SIG-M5 treated with dmso at 0.1 percent for 504 hours (cell line): ENCODE results near the gene PNPO.

ENCODE experiments used
- DNase-seq: peaks from one replicate; lab custom pipeline; 2025; ENCODE audit not compliant: unreplicated experiment; lab: John Stamatoyannopoulos, UW

Gene PNPO

GRCh38 chr17:47949197-47949759, 7.9 kb downstream of the PNPO start:
- peak; percentile 79 for DNase-seq

DNA sequence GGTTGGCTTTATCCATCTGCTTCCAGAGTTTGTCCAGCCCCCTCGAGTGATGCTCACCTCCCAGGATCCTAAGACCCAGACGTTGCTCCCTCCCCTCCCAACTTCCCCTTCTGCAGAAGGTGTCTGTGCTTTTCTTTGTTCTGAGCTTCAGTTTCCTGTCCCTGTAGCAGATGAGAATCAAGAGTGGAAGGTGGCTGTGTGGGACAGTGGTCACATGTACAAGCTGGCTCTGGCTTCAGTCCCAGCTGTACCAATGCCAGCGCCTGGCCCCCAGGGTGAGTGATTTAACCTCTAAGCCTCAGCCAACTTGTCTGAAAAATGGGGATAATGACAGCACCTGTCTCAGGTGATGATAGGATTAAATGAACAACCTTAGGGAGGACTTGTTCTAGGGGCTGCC, 8.6 kb downstream of the PNPO start:
- DNase-seq: no peak

DNA sequence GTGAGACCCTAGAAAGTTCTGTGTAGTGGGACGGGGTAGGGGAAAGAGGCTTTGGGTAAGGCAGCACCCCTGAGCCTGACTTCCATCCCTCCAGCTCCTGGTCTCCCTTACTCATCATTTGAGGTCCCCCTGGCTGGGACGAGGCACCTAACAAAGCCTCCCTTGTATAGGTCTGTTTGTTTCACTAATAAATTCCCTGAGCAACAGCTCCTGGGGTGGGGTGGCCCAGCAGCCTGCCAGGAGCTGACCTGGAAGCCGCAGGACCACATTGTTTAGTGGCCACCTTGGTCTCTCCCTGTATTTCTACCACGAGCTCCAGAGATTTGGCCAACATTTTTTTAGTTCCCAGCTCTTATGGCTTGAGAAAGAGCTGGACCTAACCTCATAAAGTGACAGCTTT, 9.1 kb downstream of the PNPO start:
- DNase-seq: no peak

DNA sequence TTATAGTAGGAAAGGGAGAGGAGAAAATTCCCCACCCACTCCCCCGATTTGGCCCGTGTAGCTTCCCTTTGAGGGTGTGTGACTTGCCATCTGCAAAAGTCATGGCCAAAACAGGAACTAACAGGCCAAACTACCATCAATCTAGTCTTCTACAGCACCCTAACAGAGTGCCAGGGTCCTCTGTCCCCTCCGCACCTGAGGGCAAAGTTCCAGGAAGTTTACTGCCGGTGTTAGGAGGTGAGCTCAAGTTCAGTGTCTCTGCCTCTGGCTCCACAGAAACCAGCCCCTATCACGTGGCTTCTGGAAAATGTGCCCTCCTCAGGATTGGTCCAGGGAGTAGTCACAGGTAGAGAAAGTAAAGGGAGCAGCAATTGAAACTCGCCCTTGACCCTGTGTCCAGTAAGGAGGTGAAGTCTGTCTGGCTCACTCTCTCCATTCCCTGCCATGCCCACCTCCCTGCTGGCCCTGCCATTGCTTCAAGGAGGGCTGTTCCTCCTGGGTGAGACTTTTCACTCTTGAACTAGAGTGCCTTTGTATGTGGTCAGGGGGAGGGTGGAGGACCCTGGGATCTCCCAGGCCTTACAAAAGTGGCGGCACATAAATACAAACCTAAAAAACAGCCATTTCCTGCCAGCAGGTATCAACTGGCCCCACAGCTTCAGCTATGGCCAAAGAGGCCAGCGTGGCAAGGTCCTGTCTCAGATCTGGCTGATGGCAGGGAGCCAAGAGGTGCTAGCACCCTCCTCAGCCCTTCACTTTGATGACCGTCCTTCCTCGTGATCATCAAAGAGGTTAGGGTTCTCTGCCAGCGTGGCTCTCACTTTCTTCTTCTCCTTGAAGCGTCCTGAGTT, 11.0 kb downstream of the PNPO start:
- DNase-seq: no peak

DNA sequence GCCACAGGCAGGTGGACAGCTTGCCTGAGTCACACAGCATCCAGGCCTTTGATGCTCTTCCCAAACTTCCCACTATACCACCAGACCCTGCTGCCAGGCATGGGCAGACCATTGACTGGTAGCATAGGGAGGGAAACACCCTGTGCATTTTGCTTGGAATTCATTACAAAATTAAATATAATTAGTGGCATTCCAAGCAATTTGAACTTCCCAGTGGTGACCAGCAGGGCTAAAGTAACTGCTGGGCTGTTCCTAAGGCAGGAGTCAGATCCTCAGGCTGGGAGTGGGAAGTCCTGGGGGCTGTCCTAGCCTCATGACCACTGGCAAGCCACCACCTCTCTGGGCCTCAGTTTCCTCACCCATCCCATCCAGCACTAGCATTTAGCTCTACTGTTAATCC, 12.5 kb downstream of the PNPO start:
- DNase-seq: no peak

DNA sequence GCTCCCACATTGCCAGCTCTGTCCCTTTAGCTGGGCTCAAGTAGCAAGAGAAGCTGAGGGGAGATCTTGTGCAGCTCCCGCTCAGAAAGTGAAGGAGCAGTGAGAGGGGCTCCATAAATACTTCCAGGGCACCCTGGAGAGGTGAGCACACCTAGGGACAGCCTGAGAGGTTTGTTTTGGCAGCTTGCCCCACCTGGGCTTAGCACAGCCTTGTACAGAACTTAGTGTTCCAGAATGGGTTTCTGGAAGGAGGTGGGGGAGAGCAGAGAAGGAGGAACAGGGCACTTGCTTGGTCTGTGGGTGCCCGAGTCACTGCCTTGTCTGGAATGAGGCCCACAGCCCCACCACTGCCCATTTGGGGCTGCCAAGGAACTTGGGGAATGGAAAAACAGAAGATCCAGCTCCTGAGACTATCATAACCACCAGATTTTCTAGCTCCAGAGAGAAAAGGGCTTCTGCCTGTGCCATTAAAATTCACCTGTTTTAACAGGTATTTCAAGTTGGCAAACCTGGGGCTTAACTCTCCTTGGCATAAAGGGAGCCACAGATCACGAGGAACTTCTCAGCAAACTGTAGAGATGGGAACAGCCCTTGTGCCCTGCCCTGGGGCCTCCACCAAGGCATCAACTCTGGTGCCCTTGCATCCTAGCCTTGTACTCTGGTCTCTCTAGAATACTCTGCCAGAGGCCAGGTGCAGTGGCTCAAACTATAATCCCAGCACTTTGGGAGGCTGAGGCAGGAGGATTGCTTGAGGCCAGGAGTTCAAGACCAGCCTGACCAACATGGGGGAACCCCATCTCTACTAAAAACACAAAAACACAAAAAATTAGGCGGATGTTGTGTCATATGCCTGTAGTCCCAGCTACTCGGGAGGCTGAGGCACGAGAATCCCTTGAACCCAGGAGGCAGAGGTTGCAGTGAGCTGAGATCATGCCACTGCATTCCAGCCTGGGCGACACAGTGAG, 14.4 kb downstream of the PNPO start:
- no peak for DNase-seq

DNA sequence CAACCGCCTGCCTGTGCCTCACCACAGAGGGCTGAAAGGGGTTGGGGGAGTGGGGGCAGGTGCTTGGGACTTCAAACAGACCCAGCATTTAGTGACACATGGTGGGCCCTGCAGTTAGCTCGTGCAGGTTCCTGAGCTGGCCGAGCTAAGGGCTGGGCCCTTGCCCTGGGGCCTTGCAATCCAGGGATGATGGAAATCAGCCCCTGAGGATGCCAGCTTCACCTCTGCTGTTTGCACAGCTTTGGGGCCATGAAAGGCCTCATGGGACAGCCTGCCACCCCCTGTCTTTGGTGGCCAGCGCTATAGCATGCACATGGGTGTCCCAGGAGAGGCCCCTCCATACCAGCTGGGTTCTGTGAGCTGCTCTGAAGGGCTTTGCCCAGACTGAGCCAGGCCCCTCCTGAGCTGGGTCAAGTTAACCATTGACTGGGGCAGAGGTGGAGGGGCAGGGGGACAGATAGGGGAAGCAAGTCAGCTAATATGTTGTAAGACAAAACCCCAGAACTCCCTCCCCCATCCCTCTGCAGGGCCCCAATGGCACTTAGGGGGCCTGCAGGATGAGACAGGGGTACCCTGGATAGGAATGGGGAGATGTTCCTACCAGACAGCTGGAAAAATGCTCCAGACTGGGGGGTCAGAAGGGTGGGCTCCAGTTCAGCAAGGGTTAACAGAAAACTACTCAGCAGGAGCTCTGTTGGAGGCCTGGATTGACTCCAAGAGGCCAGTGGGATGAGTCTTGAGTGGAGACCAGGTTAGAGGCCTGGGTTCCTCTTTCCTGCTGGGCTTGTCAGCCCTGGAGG, 15.6 kb downstream of the PNPO start:
- no peak for DNase-seq

DNA sequence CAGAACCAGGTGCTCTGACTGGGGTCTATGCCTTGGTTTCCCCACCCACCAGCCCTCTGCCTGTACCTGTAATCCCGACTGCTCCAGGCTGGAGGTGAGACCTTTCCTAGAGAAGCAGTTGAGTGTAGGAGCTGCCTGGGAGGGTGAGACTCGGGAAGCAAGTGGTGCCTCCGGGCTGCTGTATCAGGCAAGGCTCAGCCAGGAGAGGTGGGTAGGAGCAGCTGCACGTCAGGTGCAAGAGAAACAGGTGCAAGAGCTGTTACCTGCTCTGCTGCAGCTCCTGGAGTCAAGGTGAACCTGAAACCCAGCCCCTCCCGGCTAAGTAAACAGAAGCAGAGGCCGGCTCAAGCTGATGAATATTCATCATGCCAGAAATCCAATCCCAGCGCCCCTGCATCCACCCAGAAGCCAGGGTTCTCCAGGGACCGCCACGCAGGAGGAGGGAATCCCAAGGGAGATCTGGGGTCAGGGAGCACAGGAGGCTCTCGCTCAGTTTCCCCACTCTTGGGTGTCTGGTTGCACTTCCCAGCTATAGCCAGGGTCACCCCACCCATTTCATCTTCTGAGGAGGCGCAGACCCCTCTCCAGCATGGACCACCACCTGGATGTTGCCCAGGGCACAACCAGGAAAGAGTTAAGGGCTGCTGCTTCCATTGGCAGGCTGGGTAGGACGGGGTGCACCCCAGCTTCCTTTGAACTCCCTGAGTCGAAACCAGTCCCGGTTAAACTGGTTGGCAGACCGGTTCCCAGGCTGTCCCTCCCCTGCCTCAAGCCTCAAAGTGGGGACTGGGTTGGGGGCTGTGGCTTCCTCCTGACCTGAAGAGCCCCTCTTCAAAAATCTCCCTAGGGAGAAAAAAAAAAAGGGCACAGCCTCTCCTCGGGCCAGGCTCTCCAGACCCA, 16.5 kb downstream of the PNPO start, which contains the start of gene PRR15L:
Gene PRR15L, minus strand, starts transcription at position 293 of the 900 bp plus-strand sequence. CDS start 4,649 bp downstream, outside the sequence.
- peak; percentile 80 for DNase-seq

DNA sequence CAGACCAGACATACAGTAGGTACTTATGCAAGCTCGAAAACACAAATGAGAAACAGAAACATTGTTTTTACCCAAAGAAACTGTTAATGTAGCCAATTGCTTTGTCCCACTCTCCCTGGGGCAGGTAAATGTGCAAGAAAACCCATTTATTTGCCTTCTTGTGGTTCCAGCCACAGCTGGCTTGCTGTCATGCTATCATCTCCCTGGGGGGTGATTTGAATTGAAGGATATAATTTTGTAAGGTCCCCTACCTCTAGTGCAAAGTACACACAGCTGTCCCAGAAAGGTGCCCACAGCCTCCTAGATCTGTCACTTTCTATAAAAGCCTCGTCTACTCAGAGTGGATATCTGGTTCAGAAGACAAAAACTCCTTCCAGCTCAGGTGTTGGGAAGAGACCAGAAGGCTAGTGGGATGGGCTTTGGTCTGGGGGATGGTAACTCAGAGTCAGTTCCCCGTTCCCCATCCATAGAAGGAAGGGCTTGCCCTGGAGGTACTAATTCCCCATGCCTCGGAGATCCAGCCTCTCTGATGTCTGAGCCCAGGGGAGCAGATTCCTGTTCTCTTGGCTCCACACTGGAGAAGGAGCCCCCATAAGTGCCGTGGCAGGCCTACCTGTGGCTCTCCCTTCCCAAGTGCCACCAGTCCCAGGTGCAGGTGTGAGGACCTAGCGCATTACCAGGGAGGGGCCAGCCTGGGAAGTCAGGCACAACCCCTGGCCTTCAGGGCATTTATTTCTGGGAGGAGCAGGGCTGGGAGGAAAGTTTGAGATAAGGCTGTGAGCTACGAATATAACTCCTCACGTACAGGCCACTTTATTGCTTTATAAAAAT, 18.7 kb downstream of the PNPO start:
- no peak for DNase-seq

GRCh38 chr17:47961406-47961805, 20.0 kb downstream of the PNPO start:
- DNase-seq: no peak

DNA sequence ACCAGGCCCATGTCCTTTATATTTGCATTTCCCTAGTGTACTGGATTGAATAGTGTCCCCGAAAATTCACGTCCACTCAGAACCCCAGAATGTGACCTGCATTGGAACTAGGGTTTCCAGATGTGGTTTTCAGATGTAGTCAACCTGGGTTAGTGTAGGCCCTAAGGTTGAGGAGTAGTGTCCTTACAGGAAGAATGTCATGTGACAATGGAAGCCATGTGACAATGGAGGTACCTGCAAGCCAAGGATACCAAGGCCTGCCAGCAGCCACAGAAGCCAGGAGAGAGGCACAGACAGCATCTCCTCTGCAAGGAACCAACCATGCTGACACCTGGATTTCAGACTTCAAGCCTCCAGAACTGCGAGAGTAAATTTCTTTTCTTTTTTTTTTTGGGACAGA, 21.5 kb downstream of the PNPO start:
- DNase-seq: no peak

DNA sequence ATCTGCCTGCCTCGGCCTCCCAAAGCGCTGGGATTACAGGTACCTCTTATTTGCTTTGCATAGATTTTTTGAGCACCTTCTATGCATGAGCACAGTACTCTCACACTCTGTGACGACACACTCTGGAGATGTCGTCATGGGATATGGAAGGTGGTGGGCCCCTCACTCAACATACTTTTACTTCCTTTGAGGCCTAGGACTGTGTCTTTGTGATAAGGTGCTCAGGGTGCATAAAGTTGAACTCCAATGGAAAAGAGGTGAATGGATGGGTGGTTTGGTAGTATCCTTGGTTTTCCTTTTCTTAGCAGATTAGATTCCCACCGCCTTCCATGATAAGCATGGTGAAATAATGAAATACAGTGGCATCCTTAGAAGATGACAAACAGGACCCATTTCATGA, 23.5 kb downstream of the PNPO start:
- no peak for DNase-seq

- no peak for DNase-seq
Observed at GRCh38 chr17:47966079-47966519, 24.7 kb downstream of the PNPO start.

DNA sequence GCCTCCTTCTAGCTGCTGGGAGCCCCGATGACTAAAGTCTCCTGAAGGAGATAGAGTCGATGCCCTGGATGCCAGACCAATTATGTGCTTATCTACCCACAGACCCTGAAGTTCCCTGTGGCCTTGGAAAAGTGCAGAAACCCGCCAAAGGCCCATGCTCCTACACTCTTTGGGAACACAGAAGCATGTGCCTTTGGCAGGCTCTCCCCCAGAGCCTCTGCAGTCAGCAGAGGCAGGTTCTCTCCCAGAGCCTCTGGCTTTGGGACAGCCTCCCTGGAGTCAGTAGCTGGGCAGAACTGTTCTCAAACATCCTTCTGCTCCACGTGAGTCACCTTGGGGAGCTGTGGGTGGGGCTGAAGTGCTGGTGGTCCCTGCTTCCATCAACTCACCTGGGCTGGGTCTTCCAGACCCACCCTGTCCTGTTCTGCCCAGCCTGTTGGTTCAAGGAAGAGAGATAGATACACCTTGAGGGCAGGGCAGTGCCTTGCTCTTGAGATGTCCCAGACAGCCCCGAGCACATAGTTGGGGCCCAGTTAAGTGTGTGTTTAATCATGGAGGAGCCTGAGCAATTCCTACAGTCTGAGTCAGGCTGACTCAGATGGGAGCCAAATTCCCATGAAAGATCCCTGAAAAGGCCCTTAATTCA, 26.4 kb downstream of the PNPO start:
- no peak for DNase-seq

- no peak for DNase-seq
Observed at GRCh38 chr17:47968836-47969235, 27.5 kb downstream of the PNPO start.

- DNase-seq: no peak
Observed at GRCh38 chr17:47969930-47970724, 28.8 kb downstream of the PNPO start.

GRCh38 chr17:47970725-47971499, 29.5 kb downstream of the PNPO start, which contains the start of gene CDK5RAP3:
Gene CDK5RAP3, plus strand, starts transcription at chr17:47971113. Its CDS starts 34 bp downstream, at chr17:47971147.
- peak; percentile 100 for DNase-seq
